ENCODE results near the gene KNTC1.

- TF ChIP-seq CTCF (IDR thresholded peaks at IDR 0.05; ENCODE audit: low read length) (no peak), EZH2 (IDR thresholded peaks at IDR 0.05; ENCODE audit: borderline replicate concordance, low read length) (no peak)
Observed at GRCh38 chr12:122505419-122506051, 21.5 kb upstream of the KNTC1 start.

Data from OCI-LY1 (cell line).